Lower leg skin (tissue), 4 donors: ENCODE data around the gene STIM1. TPM values are rescaled to one million over a fixed set of nuclear protein-coding genes. Genes with fewer than 3 reads are reported as not detected.

Experiments used
- DNase-seq, 2 donors: peaks; one replicate each; pipeline ENCODE4 v3.0.0-alpha.2; 2019; ENCODE audit warnings: low spot score in 2 of 2
- H3K4me3 ChIP-seq: fragments of 200-600 bp; sonication (generic); 2 replicates; pipeline ENCODE4 v1.5.1; 2017; ENCODE audit warnings: mild to moderate bottlenecking, low read depth; ENCODE audit not compliant: poor library complexity, severe bottlenecking
- CTCF ChIP-seq, 3 donors: fragments of 450-650 bp; IDR thresholded peaks; one replicate each; pipeline ENCODE4 v1.5.1; 2016; ENCODE audit warnings: antibody characterized with exemption in 3 of 3, mild to moderate bottlenecking in 3 of 3, moderate library complexity in 2 of 3
- POLR2A ChIP-seq, 2 donors: fragments of 450-650 bp; IDR thresholded peaks; one replicate each; pipeline ENCODE4 v1.6.1; 2016 to 2017; ENCODE audit warnings: antibody characterized with exemption in 2 of 2, mild to moderate bottlenecking in 1 of 2, moderate library complexity in 1 of 2
- WGBS, 2 donors: methylation state at CpG; one replicate each; pipeline ENCODE4 v1.1.5; 2018; 5-methylcytosine and 5-hydroxymethylcytosine counted together
- intact Hi-C: fragments of 100-400 bp; cut with DNase I; formaldehyde crosslinking; loops from one replicate; pipeline ENCODE4 v1.15.0; 2023; ENCODE audit warnings: low total_unique reads
- total RNA-seq, 4 donors: library from RNA; depleted of rRNA; stranded (reverse); fragments of >200 nt; gene quantifications; one replicate each; pipeline ENCODE4 v1.1.0, GENCODE V29; 2016

STIM1 gene
- total RNA-seq, 4 donors from 2014 or later = 43.7 to 75.9 (median 64.9) TPM

GRCh38 chr11:3886985-3887384 lies 31.5 kb downstream of the STIM1 start:
- DNase-seq = no peak
- 86 to 91% methylated on average over 1 of the region's 1 CpG for WGBS, 2 donors
- H3K4me3 ChIP-seq = no peak overlapping the region
- intact Hi-C loops = no loop called here
- TF ChIP-seq POLR2A (IDR thresholded peaks at IDR 0.05) (no peak), CTCF (IDR thresholded peaks at IDR 0.05) (no peak)

- H3K4me3 ChIP-seq = no peak overlapping the region
- DNase-seq = no peak
- TF ChIP-seq CTCF (IDR thresholded peaks at IDR 0.05) = no peak
- no peak for TF ChIP-seq POLR2A (IDR thresholded peaks at IDR 0.05)
- intact Hi-C loops = no loop called here
These were observed 33.4 kb downstream of the STIM1 start for GRCh38 chr11:3888876-3889275.

- intact Hi-C loops = no loop called here
- WGBS, 2 donors = 95 to 96% methylated on average over 2 of the region's 2 CpGs
- H3K4me3 ChIP-seq = no peak overlapping the region
- DNase-seq = no peak
- TF ChIP-seq CTCF (IDR thresholded peaks at IDR 0.05) = no peak
These were observed 34.5 kb downstream of the STIM1 start for GRCh38 chr11:3890014-3890413.

- no peak for DNase-seq
- intact Hi-C loops = no loop called here
- 73 to 79% methylated on average over 1 of the region's 1 CpG for WGBS, 2 donors
- H3K4me3 ChIP-seq = no peak overlapping the region
- no peak for TF ChIP-seq POLR2A (IDR thresholded peaks at IDR 0.05)
- TF ChIP-seq CTCF (IDR thresholded peaks at IDR 0.05) = no peak
These were observed 35.3 kb downstream of the STIM1 start for GRCh38 chr11:3890806-3891205.

- WGBS, 2 donors = 92 to 100% methylated on average over 1 of the region's 1 CpG
- DNase-seq = no peak
- intact Hi-C loops = no loop called here
- no peak for TF ChIP-seq POLR2A (IDR thresholded peaks at IDR 0.05)
- no peak overlapping the region for H3K4me3 ChIP-seq
These were observed 36.3 kb downstream of the STIM1 start for GRCh38 chr11:3891751-3892150.

DNA sequence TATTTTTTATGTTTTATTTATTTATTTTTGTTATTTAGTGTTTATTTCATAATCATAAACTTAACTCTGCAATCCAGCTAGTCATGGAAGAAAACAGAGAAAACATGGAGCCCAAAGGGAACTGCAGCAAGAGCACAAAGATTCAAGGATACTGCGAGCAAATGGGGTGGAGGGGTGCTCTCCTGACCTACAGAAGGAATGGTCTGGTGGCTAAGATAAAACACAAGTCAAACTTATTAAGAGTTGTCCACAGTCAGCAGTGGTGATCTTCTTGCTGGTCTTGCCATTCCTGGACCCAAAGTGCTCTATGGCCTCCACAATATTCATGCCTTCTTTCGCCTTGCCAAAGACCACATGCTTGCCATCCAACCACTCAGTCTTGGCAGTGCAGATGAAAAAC lies 36.7 kb downstream of the STIM1 start:
- 94 to 98% methylated on average over 2 of the region's 2 CpGs for WGBS, 2 donors
- DNase-seq = no peak
- TF ChIP-seq CTCF (IDR thresholded peaks at IDR 0.05) (no peak), POLR2A (IDR thresholded peaks at IDR 0.05) (no peak)
- intact Hi-C loops = no loop called here
- no peak overlapping the region for H3K4me3 ChIP-seq
